ENCODE results near the gene S100A3. TPM values are rescaled to one million over a fixed set of nuclear protein-coding genes. Genes with fewer than 3 reads are reported as not detected.

Gene S100A3
- total RNA-seq, 1 experiment from 2014 or later, result 0.33 TPM

GRCh38 chr1:153534226-153534924 lies 14.7 kb downstream of the S100A3 start:
- ChIA-PET POLR2A (interaction anchor here (3.0 kb wide), 1 partner anchor 93 kb away, joined by 13 read pairs; the partner anchor contains the start of genes S100A1 and S100A13), CTCF (interaction anchor here (1.0 to 10.8 kb wide), 17 partner anchors 10 to 179 kb away, joined by 3 to 188 read pairs (median 6); partner anchors contain the start of genes CHTOP, S100A1, S100A13 and S100A16)
- H3K27me3 Mint-ChIP-seq (ENCODE audit: low read depth), result peaks cover 39% of the 10 kb centered on the region
- DNase-seq (ENCODE audit: low spot score) (no peak), ATAC-seq (no peak)
- H3K4me1 Mint-ChIP-seq, result peaks cover 50% of the 10 kb centered on the region
- no peaks in the 10 kb centered on the region for H3K9me3 Mint-ChIP-seq
- TF ChIP-seq ATF1 (CRISPR knock-in tag; IDR thresholded peaks at IDR 0.05) (no peak), PRDM15 (CRISPR knock-in tag; IDR thresholded peaks at IDR 0.05) (0 out of 2 replicates have a peak, but pooled peaks have one; percentile 25)
- peak overlapping the region; percentile 63; the same call in 1 of the 2 replicates for H3K4me3 Mint-ChIP-seq
- no peak overlapping the region for H3K27ac Mint-ChIP-seq
- H3K36me3 Mint-ChIP-seq, result no peaks in the 10 kb centered on the region

GRCh38 chr1:153533689-153534201 lies 15.3 kb downstream of the S100A3 start:
- no peak for ATAC-seq
- no peak for DNase-seq (ENCODE audit: low spot score)
- Mint-ChIP-seq H3K36me3 (no peaks in the 10 kb centered on the region), H3K27ac (no peak overlapping the region), H3K27me3 (ENCODE audit: low read depth) (peaks cover 39% of the 10 kb centered on the region), H3K4me3 (peak overlapping the region; percentile 63), H3K4me1 (peaks cover 50% of the 10 kb centered on the region), H3K9me3 (no peaks in the 10 kb centered on the region)
- ChIA-PET CTCF (interaction anchor here (0.6 to 10.8 kb wide), 32 partner anchors 8 to 389 kb away, joined by 3 to 188 read pairs (median 6); partner anchors contain the start of genes CHTOP, GATAD2B, S100A1 and S100A13), POLR2A (interaction anchor here (0.8 to 3.0 kb wide), 5 partner anchors 19 to 94 kb away, joined by 4 to 13 read pairs (median 7); partner anchors contain the start of genes S100A1 and S100A13)
- TF ChIP-seq ZNF671 (CRISPR knock-in tag; IDR thresholded peaks at IDR 0.05) (no peak), JAZF1 (CRISPR knock-in tag; IDR thresholded peaks at IDR 0.05) (no peak), HMGXB4 (CRISPR knock-in tag; IDR thresholded peaks at IDR 0.05) (no peak), ATF1 (CRISPR knock-in tag; IDR thresholded peaks at IDR 0.05) (no peak), ZNF138 (CRISPR knock-in tag; conservative IDR thresholded peaks at IDR 0.05) (no peak), TEAD1 (CRISPR knock-in tag; IDR thresholded peaks at IDR 0.05) (no peak), STAT6 (CRISPR knock-in tag; conservative IDR thresholded peaks at IDR 0.05; ENCODE audit: low read depth) (no peak), ZMAT4 (CRISPR knock-in tag; IDR thresholded peaks at IDR 0.05) (no peak), ZNF423 (CRISPR knock-in tag; IDR thresholded peaks at IDR 0.05) (no peak), E2F5 (CRISPR knock-in tag; IDR thresholded peaks at IDR 0.05) (no peak), ZNF281 (CRISPR knock-in tag; IDR thresholded peaks at IDR 0.05) (no peak), FOXJ3 (CRISPR knock-in tag; IDR thresholded peaks at IDR 0.05; ENCODE audit: borderline replicate concordance) (no peak), SMAD4 (CRISPR knock-in tag; IDR thresholded peaks at IDR 0.05) (no peak)
